Activated CD4-positive, alpha-beta T cell treated with anti-CD3 and anti-CD28 coated beads, Interleukin-2, amount 50 U/mL, for 24 hours (primary cell): Measurements from ENCODE around the gene CCNI2.
A peak's percentile ranks its signal among the peaks of the same experiment; 100 is the strongest.

Source experiments
- DNase-seq, 2 donors: peaks; one replicate each; pipeline ENCODE4 v3.0.0-alpha.2; 2020; ENCODE audit warnings: low read depth in 1 of 2, low spot score in 1 of 2

The CCNI2 gene

GRCh38 chr5:132749506-132749905 lies 2.3 kb downstream of the CCNI2 start:
- DNase-seq: no peak

- no peak for DNase-seq
These were observed 3.4 kb downstream of the CCNI2 start for GRCh38 chr5:132750471-132751230.

- peak in 1 of 2 donors; percentile 32 for DNase-seq
These were observed 4.2 kb downstream of the CCNI2 start for GRCh38 chr5:132751444-132751843.

GRCh38 chr5:132751971-132752580 lies 4.8 kb downstream of the CCNI2 start:
- DNase-seq: no peak

GRCh38 chr5:132752581-132753125 lies 5.4 kb downstream of the CCNI2 start:
- no peak for DNase-seq

- DNase-seq: no peak
These were observed 6.1 kb downstream of the CCNI2 start for GRCh38 chr5:132753135-132753987.

- DNase-seq: no peak
These were observed 6.9 kb downstream of the CCNI2 start for GRCh38 chr5:132754111-132754510.

GRCh38 chr5:132754947-132755346 lies 7.7 kb downstream of the CCNI2 start:
- DNase-seq: no peak

- DNase-seq: no peak
These were observed 9.3 kb downstream of the CCNI2 start for GRCh38 chr5:132756542-132756941.

GRCh38 chr5:132758451-132758850 lies 11.2 kb downstream of the CCNI2 start:
- no peak for DNase-seq

- DNase-seq: no peak
These were observed 12.2 kb downstream of the CCNI2 start for GRCh38 chr5:132759114-132760048.

GRCh38 chr5:132760049-132760420 lies 12.8 kb downstream of the CCNI2 start:
- DNase-seq: no peak

GRCh38 chr5:132760601-132761317 lies 13.5 kb downstream of the CCNI2 start:
- DNase-seq: no peak

- no peak for DNase-seq
These were observed 14.4 kb downstream of the CCNI2 start for GRCh38 chr5:132761321-132762240.

GRCh38 chr5:132762246-132763000 lies 15.2 kb downstream of the CCNI2 start:
- DNase-seq: no peak

- no peak for DNase-seq
These were observed 16.2 kb downstream of the CCNI2 start for GRCh38 chr5:132763181-132764036.

- DNase-seq: no peak
These were observed 16.8 kb downstream of the CCNI2 start for GRCh38 chr5:132764051-132764450.
